ENCODE data around the gene DIPK1A.

- TF ChIP-seq TAF1 (IDR thresholded peaks at IDR 0.05; ENCODE audit: borderline replicate concordance, low read depth, low read length) = no peak
- no peak for TF ChIP-seq POLR2A (IDR thresholded peaks at IDR 0.05; ENCODE audit: low read depth, low read length)
Observed at GRCh38 chr1:92926873-92927272, 34.4 kb downstream of the DIPK1A start.
